ENCODE measurements around the gene PCSK5.
"Not testable (repeated sequence)": the region's sequence is repeated elsewhere in the genome, so short reads cannot be mapped to it uniquely, and the experiment has no call there.

Gene PCSK5

DNA sequence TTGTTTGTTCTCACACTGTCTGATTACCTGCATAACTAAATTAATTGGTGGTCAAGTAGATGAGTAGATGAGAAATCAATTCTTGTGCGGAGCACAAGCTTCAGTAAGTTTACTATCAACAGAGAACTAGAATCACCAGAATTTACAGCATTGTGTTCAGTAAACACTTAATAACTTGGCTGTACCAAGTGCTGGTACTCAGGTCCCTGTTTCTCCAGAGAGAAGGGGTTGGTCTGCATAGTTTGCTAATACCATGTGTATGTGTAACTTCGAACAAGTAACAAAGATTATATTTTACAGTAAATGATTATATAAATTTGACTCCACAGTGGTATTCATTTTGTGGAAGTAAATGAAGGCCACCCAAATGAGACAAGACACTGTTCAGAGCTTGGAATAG, 146.3 kb downstream of the PCSK5 start:
- no peaks in the 10 kb centered on the region for H3K9me3 Mint-ChIP-seq
- no peak overlapping the region for H3K27ac Mint-ChIP-seq
- peaks cover 6% of the 10 kb centered on the region for H3K36me3 Mint-ChIP-seq (ENCODE audit: low read depth)
- H3K4me1 Mint-ChIP-seq (ENCODE audit: low read depth): peaks cover 15% of the 10 kb centered on the region
- H3K27me3 Mint-ChIP-seq (ENCODE audit: low read depth): no peaks in the 10 kb centered on the region
- H3K4me3 Mint-ChIP-seq: no peak overlapping the region

- peaks cover 6% of the 10 kb centered on the region for H3K4me1 Mint-ChIP-seq (ENCODE audit: low read depth)
- H3K4me3 Mint-ChIP-seq: no peak overlapping the region
- H3K36me3 Mint-ChIP-seq (ENCODE audit: low read depth): peaks cover 6% of the 10 kb centered on the region
- H3K27ac Mint-ChIP-seq: no peak overlapping the region
- H3K9me3 Mint-ChIP-seq: no peaks in the 10 kb centered on the region
- H3K27me3 Mint-ChIP-seq (ENCODE audit: low read depth): no peaks in the 10 kb centered on the region
Measured at GRCh38 chr9:76037587-76038225, 147.2 kb downstream of the PCSK5 start.

GRCh38 chr9:76038431-76038830, 148.0 kb downstream of the PCSK5 start:
- H3K9me3 Mint-ChIP-seq: no peaks in the 10 kb centered on the region

GRCh38 chr9:76044266-76044819, 153.9 kb downstream of the PCSK5 start:
- no peaks in the 10 kb centered on the region for H3K4me1 Mint-ChIP-seq (ENCODE audit: low read depth)

More at GRCh38 chr9:76038431-76038830, 148.0 kb downstream of the PCSK5 start:
- H3K4me3 Mint-ChIP-seq: no peak overlapping the region
- peaks cover 3% of the 10 kb centered on the region for H3K4me1 Mint-ChIP-seq (ENCODE audit: low read depth)
- H3K27me3 Mint-ChIP-seq (ENCODE audit: low read depth): no peaks in the 10 kb centered on the region
- no peak overlapping the region for H3K27ac Mint-ChIP-seq
- H3K36me3 Mint-ChIP-seq (ENCODE audit: low read depth): peaks cover 6% of the 10 kb centered on the region

GRCh38 chr9:76045221-76045620, 154.7 kb downstream of the PCSK5 start:
- no peak overlapping the region for H3K27ac Mint-ChIP-seq
- H3K27me3 Mint-ChIP-seq (ENCODE audit: low read depth): no peaks in the 10 kb centered on the region
- H3K9me3 Mint-ChIP-seq: no peaks in the 10 kb centered on the region
- H3K4me1 Mint-ChIP-seq (ENCODE audit: low read depth): no peaks in the 10 kb centered on the region
- peaks cover 4% of the 10 kb centered on the region for H3K36me3 Mint-ChIP-seq (ENCODE audit: low read depth)
- no peak overlapping the region for H3K4me3 Mint-ChIP-seq

More at GRCh38 chr9:76044266-76044819, 153.9 kb downstream of the PCSK5 start:
- Mint-ChIP-seq H3K27ac (no peak overlapping the region), H3K36me3 (ENCODE audit: low read depth) (peaks cover 5% of the 10 kb centered on the region), H3K27me3 (ENCODE audit: low read depth) (no peaks in the 10 kb centered on the region), H3K4me3 (no peak overlapping the region), H3K9me3 (no peaks in the 10 kb centered on the region)

DNA sequence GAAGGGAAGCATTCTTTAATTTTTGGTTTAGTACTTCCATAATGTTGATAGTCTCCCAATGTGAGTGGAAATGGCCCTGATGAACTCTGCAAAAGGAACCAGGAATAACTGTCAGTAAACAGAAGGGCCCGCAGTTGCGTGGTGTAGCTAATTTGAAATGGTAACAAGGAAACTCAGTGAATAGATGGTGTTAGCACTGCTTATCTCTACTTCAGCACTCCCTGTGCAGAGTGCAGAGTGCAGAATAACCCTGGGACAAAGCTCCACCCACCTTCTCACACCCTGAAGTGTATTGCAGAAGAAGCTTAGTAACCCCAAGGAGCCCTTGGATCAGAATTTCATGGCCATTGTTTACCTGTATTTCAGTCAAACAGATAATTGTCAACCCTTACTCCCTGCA, 158.9 kb downstream of the PCSK5 start:
- no peak overlapping the region for H3K27ac Mint-ChIP-seq
- H3K4me1 Mint-ChIP-seq (ENCODE audit: low read depth): no peaks in the 10 kb centered on the region
- no peak overlapping the region for H3K4me3 Mint-ChIP-seq
- H3K27me3 Mint-ChIP-seq (ENCODE audit: low read depth): no peaks in the 10 kb centered on the region
- peaks cover 13% of the 10 kb centered on the region for H3K9me3 Mint-ChIP-seq
- H3K36me3 Mint-ChIP-seq (ENCODE audit: low read depth): peaks cover 6% of the 10 kb centered on the region

GRCh38 chr9:76067696-76068095, 177.2 kb downstream of the PCSK5 start:
- Mint-ChIP-seq H3K9me3 (no peaks in the 10 kb centered on the region), H3K4me1 (ENCODE audit: low read depth) (no peaks in the 10 kb centered on the region), H3K27me3 (ENCODE audit: low read depth) (no peaks in the 10 kb centered on the region), H3K36me3 (ENCODE audit: low read depth) (peaks cover 4% of the 10 kb centered on the region), H3K27ac (no peak overlapping the region), H3K4me3 (no peak overlapping the region)

DNA sequence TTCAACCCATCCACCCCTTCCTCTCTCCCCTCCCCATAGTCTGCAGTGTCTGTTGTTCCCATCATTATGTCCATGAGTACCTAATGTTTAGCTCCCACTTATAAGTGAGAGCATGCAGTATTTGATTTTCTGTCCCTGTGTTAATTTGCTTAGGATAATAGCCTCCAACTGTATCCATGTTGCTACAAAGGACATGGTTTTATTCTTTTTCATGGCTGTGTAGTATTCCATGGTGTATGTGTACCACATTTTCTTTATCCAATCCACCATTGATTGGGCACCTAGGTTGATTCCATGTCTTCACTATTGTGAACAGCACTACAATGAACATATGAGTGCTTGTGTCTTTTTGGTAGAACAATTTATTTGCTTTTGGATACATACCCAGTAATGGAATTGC, 187.1 kb downstream of the PCSK5 start:
- H3K4me1 Mint-ChIP-seq (ENCODE audit: low read depth): no peaks in the 10 kb centered on the region

GRCh38 chr9:76081281-76081680, 190.8 kb downstream of the PCSK5 start:
- not testable (repeated sequence) for H3K27me3 Mint-ChIP-seq (ENCODE audit: low read depth); H3K4me3 Mint-ChIP-seq; H3K4me1 Mint-ChIP-seq (ENCODE audit: low read depth); H3K27ac Mint-ChIP-seq
- Mint-ChIP-seq H3K9me3 (peaks cover 14% of the 10 kb centered on the region), H3K36me3 (ENCODE audit: low read depth) (peaks cover 18% of the 10 kb centered on the region)

More for the DNA sequence above, 187.1 kb downstream of the PCSK5 start:
- H3K27ac Mint-ChIP-seq: no peak overlapping the region
- no peak overlapping the region for H3K4me3 Mint-ChIP-seq
- no peaks in the 10 kb centered on the region for H3K27me3 Mint-ChIP-seq (ENCODE audit: low read depth)
- H3K9me3 Mint-ChIP-seq: peaks cover 14% of the 10 kb centered on the region
- peaks cover 18% of the 10 kb centered on the region for H3K36me3 Mint-ChIP-seq (ENCODE audit: low read depth)

GRCh38 chr9:76082057-76082456, 191.6 kb downstream of the PCSK5 start:
- Mint-ChIP-seq H3K4me1 (ENCODE audit: low read depth) (no peaks in the 10 kb centered on the region), H3K27me3 (ENCODE audit: low read depth) (no peaks in the 10 kb centered on the region), H3K4me3 (no peak overlapping the region), H3K9me3 (peaks cover 14% of the 10 kb centered on the region), H3K27ac (no peak overlapping the region), H3K36me3 (ENCODE audit: low read depth) (peaks cover 17% of the 10 kb centered on the region)

DNA sequence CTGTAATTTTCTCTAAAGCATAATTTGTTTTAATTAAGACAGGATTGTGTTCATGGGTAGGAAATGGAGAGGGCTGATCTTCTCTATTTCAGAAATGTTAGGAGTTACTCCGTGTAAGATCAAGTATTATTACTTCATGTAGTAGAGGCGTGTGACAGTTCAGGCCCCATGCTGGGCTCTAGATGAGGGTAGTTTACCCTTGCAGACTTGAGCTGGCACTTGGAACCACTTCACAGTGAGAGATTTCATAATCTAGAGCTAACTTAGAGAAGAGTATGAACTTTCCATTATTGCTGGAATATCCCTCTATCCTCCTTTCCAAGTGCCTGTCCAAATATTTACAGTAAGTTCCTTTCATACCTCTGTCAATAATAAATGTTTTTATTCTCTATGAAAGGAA, 195.1 kb downstream of the PCSK5 start:
- Mint-ChIP-seq H3K27me3 (ENCODE audit: low read depth) (no peaks in the 10 kb centered on the region), H3K36me3 (ENCODE audit: low read depth) (peaks cover 4% of the 10 kb centered on the region), H3K27ac (no peak overlapping the region), H3K9me3 (no peaks in the 10 kb centered on the region), H3K4me1 (ENCODE audit: low read depth) (no peaks in the 10 kb centered on the region), H3K4me3 (no peak overlapping the region)

DNA sequence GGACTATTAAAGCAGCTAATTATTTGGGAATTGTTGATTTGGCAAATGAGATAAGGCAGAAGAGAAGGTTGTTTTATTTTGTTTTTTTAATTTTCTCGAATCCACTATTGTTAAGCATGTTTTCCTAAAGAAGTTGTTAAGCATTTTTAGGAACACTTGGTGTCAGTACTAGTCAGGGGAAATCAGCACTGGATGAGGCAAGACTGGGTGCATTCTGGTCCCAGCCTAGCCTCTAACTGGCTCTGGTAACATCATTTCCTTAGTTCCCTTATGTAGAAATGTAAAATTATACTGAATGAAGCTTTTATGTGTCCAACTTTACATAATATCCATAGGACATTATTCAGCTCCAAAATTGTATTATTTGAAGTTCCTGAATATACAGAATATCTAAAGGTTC, 196.1 kb downstream of the PCSK5 start:
- Mint-ChIP-seq H3K4me3 (no peak overlapping the region), H3K27ac (no peak overlapping the region), H3K27me3 (ENCODE audit: low read depth) (no peaks in the 10 kb centered on the region), H3K9me3 (no peaks in the 10 kb centered on the region), H3K36me3 (ENCODE audit: low read depth) (peaks cover 4% of the 10 kb centered on the region), H3K4me1 (ENCODE audit: low read depth) (no peaks in the 10 kb centered on the region)

DNA sequence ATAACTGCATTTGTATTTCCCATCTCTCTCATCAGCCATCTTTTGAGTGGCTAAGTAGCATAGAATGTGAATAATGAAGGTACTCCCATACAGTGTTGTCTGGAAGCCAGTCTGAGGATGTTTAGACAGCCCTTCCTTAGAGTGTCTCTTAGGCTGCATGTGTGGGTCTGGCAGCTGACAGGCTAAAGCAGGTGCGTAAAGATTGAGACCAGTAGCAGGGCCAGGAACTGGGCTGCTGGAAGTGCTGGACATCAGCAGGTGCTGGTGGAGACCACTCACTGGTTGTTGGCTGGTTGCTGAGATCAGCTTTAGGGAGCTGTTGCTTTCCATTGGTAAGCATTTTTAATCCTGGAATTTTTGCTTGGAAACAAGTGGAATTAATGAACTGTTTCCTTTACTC, 197.5 kb downstream of the PCSK5 start:
- H3K4me1 Mint-ChIP-seq (ENCODE audit: low read depth): no peaks in the 10 kb centered on the region
- no peak overlapping the region for H3K27ac Mint-ChIP-seq
- H3K36me3 Mint-ChIP-seq (ENCODE audit: low read depth): peaks cover 4% of the 10 kb centered on the region
- no peaks in the 10 kb centered on the region for H3K27me3 Mint-ChIP-seq (ENCODE audit: low read depth)
- no peaks in the 10 kb centered on the region for H3K9me3 Mint-ChIP-seq
- no peak overlapping the region for H3K4me3 Mint-ChIP-seq

DNA sequence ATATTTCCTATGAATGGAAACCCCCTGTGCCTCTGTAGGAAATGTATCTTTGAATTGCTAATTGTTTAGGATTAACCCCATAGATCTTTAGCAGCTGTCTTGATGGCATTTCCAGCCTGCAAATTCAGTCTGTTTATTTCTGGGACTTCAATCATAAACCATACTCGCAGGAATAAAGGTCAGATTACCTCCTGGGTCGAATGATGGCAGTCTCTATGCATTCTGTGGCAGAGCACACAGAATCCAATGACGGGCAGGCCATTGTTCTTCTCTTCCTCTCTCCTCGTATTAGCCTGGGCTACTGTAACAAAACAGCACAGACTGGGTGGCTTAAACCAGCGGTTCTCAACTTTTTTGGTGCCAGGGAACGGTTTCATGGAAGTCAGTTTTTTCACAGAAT, 199.9 kb downstream of the PCSK5 start:
- no peaks in the 10 kb centered on the region for H3K36me3 Mint-ChIP-seq (ENCODE audit: low read depth)
- H3K4me1 Mint-ChIP-seq (ENCODE audit: low read depth): no peaks in the 10 kb centered on the region
- no peaks in the 10 kb centered on the region for H3K9me3 Mint-ChIP-seq
- no peaks in the 10 kb centered on the region for H3K27me3 Mint-ChIP-seq (ENCODE audit: low read depth)
- no peak overlapping the region for H3K27ac Mint-ChIP-seq
- H3K4me3 Mint-ChIP-seq: no peak overlapping the region

DNA sequence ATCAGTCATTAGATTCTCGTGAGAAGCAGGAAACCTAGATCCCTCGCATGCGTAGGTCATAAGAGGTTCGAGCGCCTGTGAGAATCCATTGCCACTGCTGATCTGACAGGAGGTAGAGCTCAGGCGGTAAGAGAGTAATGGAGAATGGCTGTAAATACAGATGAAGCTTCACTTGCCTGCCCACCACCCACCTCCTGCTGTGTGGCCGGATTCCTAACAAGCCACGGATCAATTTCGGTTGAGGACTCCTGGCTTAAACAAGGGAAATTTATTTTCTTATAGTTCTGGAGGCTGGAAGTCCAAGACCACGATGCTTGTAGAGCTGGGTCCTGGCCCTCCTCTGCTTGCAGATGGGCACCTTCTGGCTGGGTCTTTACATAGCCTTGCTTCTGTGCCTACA, 200.4 kb downstream of the PCSK5 start:
- Mint-ChIP-seq H3K4me1 (ENCODE audit: low read depth) (no peaks in the 10 kb centered on the region), H3K27me3 (ENCODE audit: low read depth) (no peaks in the 10 kb centered on the region), H3K36me3 (ENCODE audit: low read depth) (no peaks in the 10 kb centered on the region), H3K4me3 (no peak overlapping the region), H3K27ac (no peak overlapping the region), H3K9me3 (no peaks in the 10 kb centered on the region)
